DMS 273 treated with DMSO at 0.1 percent for 48 hours (cell line): ENCODE data around the gene BOK.
"Not testable (repeated sequence)": the region's sequence is repeated elsewhere in the genome, so short reads cannot be mapped to it uniquely, and the experiment has no call there.

Source experiments
- DNase-seq: peaks from one replicate; lab custom pipeline; 2025; lab: John Stamatoyannopoulos, UW

BOK gene

GRCh38 chr2:241555711-241556110 is 2.8 kb upstream of the BOK start:
- no peak for DNase-seq

GRCh38 chr2:241556746-241557145 is 1.8 kb upstream of the BOK start:
- DNase-seq: no peak

- DNase-seq: no peak
These were observed 997 bp downstream of the BOK start for GRCh38 chr2:241559323-241560161.

GRCh38 chr2:241560162-241560882 is 1.8 kb downstream of the BOK start:
- DNase-seq: no peak

- no peak for DNase-seq
These were observed 2.4 kb downstream of the BOK start for GRCh38 chr2:241560883-241561474.

GRCh38 chr2:241561832-241562231 is 3.3 kb downstream of the BOK start:
- DNase-seq: no peak

GRCh38 chr2:241562269-241562891 is 3.8 kb downstream of the BOK start:
- DNase-seq: no peak

DNA sequence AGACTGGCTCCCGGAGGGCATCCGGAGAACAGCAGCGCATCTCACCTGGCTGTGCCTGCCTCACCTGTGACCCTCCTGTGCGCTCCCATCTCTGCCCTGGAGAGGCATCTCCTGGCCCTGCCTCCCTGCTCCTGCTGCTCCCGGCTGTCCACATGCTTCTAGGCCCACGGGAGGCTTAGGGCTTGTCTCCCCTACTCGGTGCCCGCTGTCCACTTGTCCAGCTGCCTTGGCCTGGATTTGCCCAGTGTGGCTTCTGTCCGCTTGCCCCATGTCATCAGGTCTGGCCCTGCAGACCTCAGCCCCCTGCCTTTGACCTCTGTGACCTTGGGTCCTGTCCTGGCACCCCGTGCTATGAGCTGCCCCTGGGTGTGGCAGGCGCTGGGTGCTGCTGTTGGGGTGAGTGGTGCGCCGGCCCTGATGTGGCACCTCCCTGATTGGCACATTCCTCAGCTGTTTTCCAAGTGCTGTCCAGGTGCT is 4.5 kb downstream of the BOK start:
- no peak for DNase-seq

DNA sequence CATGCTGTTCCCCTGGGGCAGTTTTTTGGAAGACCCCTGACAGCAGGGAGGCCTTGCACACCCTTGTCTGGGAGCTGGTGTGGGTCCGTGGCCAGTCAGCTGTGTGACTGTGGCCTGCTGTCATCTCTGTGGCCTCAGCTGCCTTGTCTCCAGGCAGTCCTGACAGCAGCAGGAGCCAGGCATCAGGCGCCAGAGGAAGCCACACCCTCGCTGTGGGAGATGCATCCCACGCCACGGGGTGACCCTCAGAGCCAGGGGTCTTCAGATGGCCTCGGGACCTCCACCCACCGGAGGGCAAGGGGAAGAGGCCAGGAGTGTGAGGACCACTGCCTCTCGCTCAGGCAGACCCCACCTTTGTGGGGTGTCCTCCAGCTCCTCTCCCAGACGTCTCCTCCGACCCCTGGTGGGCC is 5.0 kb downstream of the BOK start:
- DNase-seq: no peak

DNA sequence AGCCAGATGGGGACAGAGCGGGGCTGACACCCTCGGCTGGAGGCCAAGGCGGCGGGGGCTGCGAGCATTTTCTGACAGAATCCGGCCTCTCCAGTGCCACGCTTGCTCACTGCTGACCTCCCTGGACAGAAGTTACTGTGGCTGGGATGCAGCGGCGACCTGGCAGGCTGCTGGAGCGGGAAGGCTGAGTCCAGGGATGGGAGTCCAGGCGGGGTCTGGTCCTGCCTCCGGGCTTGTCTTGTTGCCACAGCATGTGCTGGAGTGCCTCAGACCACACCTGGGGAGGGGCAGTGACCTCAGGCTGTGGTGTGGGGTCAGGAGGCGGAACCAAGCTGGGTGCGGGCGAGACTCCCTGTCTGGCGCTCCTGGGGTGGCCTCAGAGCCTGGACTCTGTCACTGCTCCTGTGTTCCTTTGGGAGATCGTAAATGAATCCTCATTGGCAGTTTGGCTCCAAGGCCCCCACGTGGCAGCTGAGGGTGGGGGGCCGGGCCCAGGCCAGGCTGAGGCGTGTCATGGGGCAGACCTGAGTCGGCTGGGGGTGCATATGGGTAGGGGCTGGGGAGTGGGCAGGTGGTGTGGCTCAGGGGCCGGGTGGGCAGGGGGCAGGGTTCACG is 5.5 kb downstream of the BOK start:
- DNase-seq: no peak

DNA sequence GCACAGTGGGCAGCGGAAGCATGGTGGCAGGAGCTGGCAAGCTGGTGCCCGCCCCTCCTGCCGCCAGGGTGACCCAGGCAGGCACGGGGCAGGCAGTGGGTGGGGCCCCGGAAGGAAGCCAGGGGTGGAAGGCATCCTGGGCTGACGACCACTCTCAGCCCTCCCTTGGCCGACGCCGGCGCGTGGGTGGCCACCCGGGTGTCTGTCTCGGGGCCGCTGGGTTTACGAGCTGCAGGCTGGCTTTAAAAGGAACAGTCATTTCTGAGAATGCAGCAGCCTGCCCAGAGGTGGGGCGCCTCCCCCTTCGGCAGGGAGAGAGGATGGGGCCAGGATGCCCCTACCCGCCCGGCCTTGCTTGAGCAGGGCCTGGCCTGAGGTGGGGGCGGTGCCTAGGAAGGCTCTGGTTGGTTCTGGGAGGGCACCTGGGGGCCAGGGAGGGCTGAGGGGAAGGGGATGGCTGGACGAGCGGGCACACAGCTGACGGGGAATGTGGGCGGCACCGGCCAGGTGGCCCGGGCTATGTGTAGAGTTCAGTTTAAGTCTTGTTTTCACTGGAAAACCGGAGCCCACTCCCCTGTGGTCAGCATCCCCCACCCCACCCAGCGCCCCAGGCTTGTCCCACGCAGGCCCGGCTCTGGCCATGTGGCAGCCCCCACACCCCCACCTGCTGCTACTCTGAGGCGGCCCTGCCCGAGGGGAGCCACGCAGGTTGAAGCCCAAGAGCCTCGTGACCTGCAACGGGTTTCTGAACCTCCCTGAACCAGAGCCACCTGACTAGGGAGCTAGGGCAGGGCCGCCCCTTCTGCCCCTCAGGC is 6.3 kb downstream of the BOK start:
- no peak for DNase-seq

- DNase-seq: no peak
These were observed 6.9 kb downstream of the BOK start for GRCh38 chr2:241565411-241565810.

DNA sequence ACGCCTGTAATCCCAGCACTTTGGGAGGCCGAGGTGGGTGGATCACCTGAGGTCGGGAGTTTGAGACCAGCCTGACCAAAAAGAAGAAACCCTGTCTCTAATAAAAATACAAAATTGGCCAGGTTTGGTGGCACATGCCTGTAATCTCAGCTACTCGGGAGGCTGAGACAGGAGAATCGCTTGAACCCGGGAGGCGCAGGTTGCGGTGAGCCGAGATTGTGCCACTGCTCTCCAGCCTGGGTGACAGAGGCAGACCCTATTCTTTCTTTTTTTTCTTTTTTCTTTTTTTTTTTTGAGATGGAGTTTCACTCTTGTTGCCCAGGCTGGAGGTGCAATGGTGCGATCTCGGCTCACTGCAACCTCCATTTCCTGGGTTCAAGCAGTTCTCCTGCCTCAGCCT is 7.5 kb downstream of the BOK start:
- not testable (repeated sequence) for DNase-seq

DNA sequence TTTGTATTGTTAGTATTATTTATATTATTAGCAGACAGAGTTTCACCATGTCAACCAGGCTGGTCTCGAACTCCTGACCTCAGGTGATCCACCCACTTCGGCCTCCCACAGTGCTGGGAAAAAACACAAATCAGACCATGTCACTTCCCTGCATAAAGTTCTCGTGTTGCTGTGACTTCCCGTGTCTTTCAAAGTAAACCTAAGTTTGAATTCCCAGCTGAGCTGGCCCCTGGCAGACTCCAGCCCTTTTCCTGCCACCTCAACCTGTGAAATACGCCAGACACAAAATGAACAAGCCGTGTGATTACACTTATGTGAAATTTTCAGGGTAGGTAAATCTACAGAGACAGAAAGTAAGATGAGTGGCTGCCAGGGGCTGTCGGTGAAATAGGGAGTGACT is 7.9 kb downstream of the BOK start:
- DNase-seq: no peak

GRCh38 chr2:241567266-241567665 is 8.7 kb downstream of the BOK start:
- not testable (repeated sequence) for DNase-seq

- DNase-seq: no peak
These were observed 9.2 kb downstream of the BOK start for GRCh38 chr2:241567776-241568175.

GRCh38 chr2:241568726-241569125 is 10.2 kb downstream of the BOK start:
- DNase-seq: no peak

DNA sequence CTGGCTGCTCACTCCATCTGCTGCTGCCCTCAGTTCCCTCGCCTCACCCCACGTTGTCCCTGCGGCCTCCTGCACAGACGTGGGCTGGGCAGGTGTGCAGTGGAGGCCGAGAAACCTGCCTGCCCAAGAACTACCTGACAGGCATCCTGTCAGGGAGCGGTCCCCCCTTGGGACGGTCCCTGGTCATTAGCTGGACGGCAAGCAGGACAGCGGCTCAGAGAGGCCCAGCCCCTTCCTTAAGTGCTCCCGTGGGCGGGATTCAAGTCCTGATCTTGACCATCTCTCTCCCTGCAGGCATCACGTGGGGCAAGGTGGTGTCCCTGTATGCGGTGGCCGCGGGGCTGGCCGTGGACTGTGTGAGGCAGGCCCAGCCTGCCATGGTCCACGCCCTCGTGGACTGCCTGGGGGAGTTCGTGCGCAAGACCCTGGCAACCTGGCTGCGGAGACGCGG is 11.3 kb downstream of the BOK start:
- no peak for DNase-seq

- no peak for DNase-seq
These were observed 12.5 kb downstream of the BOK start for GRCh38 chr2:241570961-241571581.

GRCh38 chr2:241571821-241572620 is 13.5 kb downstream of the BOK start:
- DNase-seq: no peak
